HEK293T (cell line): Measurements from ENCODE around the gene IL2RG.

Source experiments
- ARNT ChIP-seq: fragments of 450-650 bp; IDR thresholded peaks from 2 replicates; pipeline ENCODE4 v1.6.1; 2017; ENCODE audit warnings: mild to moderate bottlenecking
- BHLHE40 ChIP-seq: fragments of 450-650 bp; IDR thresholded peaks from 2 replicates; pipeline ENCODE4 v1.6.1; 2016; ENCODE audit warnings: mild to moderate bottlenecking, moderate library complexity, borderline replicate concordance
- CTBP1 ChIP-seq: fragments of 450-650 bp; IDR thresholded peaks from 2 replicates; pipeline ENCODE4 v1.6.1; 2016; ENCODE audit warnings: borderline replicate concordance
- ELF4 ChIP-seq: fragments of 450-650 bp; IDR thresholded peaks from 2 replicates; pipeline ENCODE4 v1.6.1; 2017; ENCODE audit warnings: antibody characterized with exemption
- FOXA1 ChIP-seq: fragments of 450-650 bp; IDR thresholded peaks from 2 replicates; pipeline ENCODE4 v1.6.1; 2016; ENCODE audit warnings: mild to moderate bottlenecking
- FOXK2 ChIP-seq: fragments of 450-650 bp; IDR thresholded peaks from 2 replicates; pipeline ENCODE4 v1.6.1; 2016; ENCODE audit warnings: mild to moderate bottlenecking
- FOXM1 ChIP-seq: fragments of 450-650 bp; IDR thresholded peaks from 2 replicates; pipeline ENCODE4 v1.6.1; 2017; ENCODE audit warnings: mild to moderate bottlenecking, borderline replicate concordance
- HDGF ChIP-seq: fragments of 450-650 bp; IDR thresholded peaks from 2 replicates; pipeline ENCODE4 v1.6.1; 2017; ENCODE audit warnings: antibody characterized with exemption, borderline replicate concordance
- NFRKB ChIP-seq: fragments of 450-650 bp; IDR thresholded peaks from 2 replicates; pipeline ENCODE4 v1.6.1; 2016; ENCODE audit warnings: mild to moderate bottlenecking, moderate library complexity
- SP1 ChIP-seq: fragments of 450-650 bp; IDR thresholded peaks from 2 replicates; pipeline ENCODE4 v1.6.1; 2017
- SUZ12 ChIP-seq: fragments of 450-650 bp; IDR thresholded peaks from 2 replicates; pipeline ENCODE4 v1.6.1; 2016; ENCODE audit warnings: mild to moderate bottlenecking
- TARDBP ChIP-seq: fragments of 450-650 bp; IDR thresholded peaks from 2 replicates; pipeline ENCODE4 v1.6.1; 2016
- ZNF384 ChIP-seq: fragments of 450-650 bp; IDR thresholded peaks from 2 replicates; pipeline ENCODE4 v1.6.1; 2016
- TF ChIP-seq, protein P1 (sequence below): fragments of 450-650 bp; IDR thresholded peaks from 2 replicates; pipeline ENCODE4 v1.6.1; 2016

DNA sequence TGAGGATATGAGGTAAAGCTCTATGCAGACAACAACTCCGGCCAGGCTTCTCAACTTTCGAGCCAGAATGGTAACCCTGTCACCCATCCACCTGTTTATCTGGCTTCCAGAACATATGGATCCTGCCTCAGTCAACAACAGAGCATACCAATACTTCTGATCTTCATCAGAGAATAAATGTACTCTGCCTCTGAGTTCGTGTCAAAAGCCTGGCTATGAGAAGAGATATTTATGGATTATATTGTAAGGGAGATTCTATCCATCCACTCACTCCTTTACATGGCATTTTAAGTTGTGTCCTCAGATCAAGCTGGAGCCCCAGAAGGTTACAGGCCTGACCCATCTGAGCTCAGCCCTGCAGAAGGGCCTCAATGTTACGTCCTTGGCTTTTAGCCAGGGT, 25.5 kb downstream of the IL2RG start:
- TF ChIP-seq, protein P1, sequence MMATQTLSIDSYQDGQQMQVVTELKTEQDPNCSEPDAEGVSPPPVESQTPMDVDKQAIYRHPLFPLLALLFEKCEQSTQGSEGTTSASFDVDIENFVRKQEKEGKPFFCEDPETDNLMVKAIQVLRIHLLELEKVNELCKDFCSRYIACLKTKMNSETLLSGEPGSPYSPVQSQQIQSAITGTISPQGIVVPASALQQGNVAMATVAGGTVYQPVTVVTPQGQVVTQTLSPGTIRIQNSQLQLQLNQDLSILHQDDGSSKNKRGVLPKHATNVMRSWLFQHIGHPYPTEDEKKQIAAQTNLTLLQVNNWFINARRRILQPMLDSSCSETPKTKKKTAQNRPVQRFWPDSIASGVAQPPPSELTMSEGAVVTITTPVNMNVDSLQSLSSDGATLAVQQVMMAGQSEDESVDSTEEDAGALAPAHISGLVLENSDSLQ = no peak
- TF ChIP-seq HDGF (no peak), NFRKB (no peak), ELF4 (no peak), ARNT (no peak), SP1 (no peak), TARDBP (no peak), BHLHE40 (no peak), FOXA1 (no peak), FOXK2 (no peak), ZNF384 (no peak), FOXM1 (no peak), SUZ12 (no peak), CTBP1 (no peak)
